ENCODE results near the gene HRH1.

- TF ChIP-seq MAX (IDR thresholded peaks at IDR 0.05; ENCODE audit: insufficient read depth, insufficient read length) (no peak), CTCF (IDR thresholded peaks at IDR 0.05; ENCODE audit: extremely low read depth in 1 of 2, insufficient read depth in 1 of 2, low read depth in 1 of 2, low read length in 2 of 2) (no peak), POLR2A (IDR thresholded peaks at IDR 0.05; ENCODE audit: low read depth, low read length) (no peak), POLR2AphosphoS5 (IDR thresholded peaks at IDR 0.05; ENCODE audit: insufficient read depth, low read depth, low read length) (no peak), GATA2 (IDR thresholded peaks at IDR 0.05; ENCODE audit: insufficient read depth, insufficient read length, low read depth, low read length) (no peak), EZH2 (IDR thresholded peaks at IDR 0.05; ENCODE audit: borderline replicate concordance, low read depth, low read length, severe bottlenecking) (no peak), FOS (IDR thresholded peaks at IDR 0.05; ENCODE audit: borderline replicate concordance, insufficient read depth, low read length) (no peak)
Observed at GRCh38 chr3:11178421-11178820, 24.1 kb downstream of the HRH1 start.
